Renal cortex interstitium (tissue), 15 donors: ENCODE measurements around the gene CCL2. TPM values are rescaled to one million over a fixed set of nuclear protein-coding genes. Genes with fewer than 3 reads are reported as not detected.
"Not testable (repeated sequence)": the region's sequence is repeated elsewhere in the genome, so short reads cannot be mapped to it uniquely, and the experiment has no call there.

ENCODE experiments used
- DNase-seq, 11 donors: peaks; one replicate each; pipeline ENCODE4 v3.0.0-alpha.2; 2013; ENCODE audit warnings: low read depth in 9 of 11, low spot score in 4 of 11; ENCODE audit errors: extremely low read depth in 1 of 11
- long read RNA-seq, 16 experiments: transcript quantifications; one replicate each; lab custom pipeline, GENCODE V29; 2026
- polyA plus RNA-seq, 3 donors: library from polyadenylated mRNA; unstranded; fragments of 120-200 nt; gene quantifications; one replicate each; pipeline ENCODE4 v1.2.1, GENCODE V29; 2013; ENCODE audit not compliant: insufficient read length in 3 of 3

CCL2 gene
- polyA plus RNA-seq: 10 to 100 TPM; 15.6 to 18.5 (median 16.4) TPM
- long read RNA-seq, donor 1, transcript CCL2-201 (3 exons, 741 nt): major isoform, 5 of 9 reads
- long read RNA-seq, donor 1, partial matches to known transcripts: 0 of 9 reads
- long read RNA-seq, donor 1, other reads (novel, unspliced or antisense): 0 of 9 reads
- long read RNA-seq, donor 2, transcript CCL2-201 (3 exons, 741 nt): major isoform, 7 of 11 reads
- long read RNA-seq, donor 2, partial matches to known transcripts: 0 of 11 reads
- long read RNA-seq, donor 2, other reads (novel, unspliced or antisense): 0 of 11 reads
- long read RNA-seq, donor 3, transcript CCL2-201 (3 exons, 741 nt): major isoform, 10 of 12 reads
- long read RNA-seq, donor 3, partial matches to known transcripts: 0 of 12 reads
- long read RNA-seq, donor 3, other reads (novel, unspliced or antisense): 0 of 12 reads
- long read RNA-seq, donor 4, transcript CCL2-201 (3 exons, 741 nt): major isoform, 5 of 7 reads
- long read RNA-seq, donor 4, partial matches to known transcripts: 0 of 7 reads
- long read RNA-seq, donor 4, other reads (novel, unspliced or antisense): 0 of 7 reads
- long read RNA-seq, donor 5: 0 reads
- long read RNA-seq, donor 6, partial matches to known transcripts: 0 of 5 reads
- long read RNA-seq, donor 6, other reads (novel, unspliced or antisense): 0 of 5 reads
- long read RNA-seq, donor 7, transcript CCL2-201 (3 exons, 741 nt): major isoform, 15 of 24 reads
- long read RNA-seq, donor 7, transcript CCL2-203 (1 exons, 996 nt): minor isoform, 6 of 24 reads
- long read RNA-seq, donor 7, partial matches to known transcripts: 0 of 24 reads
- long read RNA-seq, donor 7, other reads (novel, unspliced or antisense): 0 of 24 reads
- long read RNA-seq, donor 8: 0 reads
- long read RNA-seq, donor 9, transcript CCL2-201 (3 exons, 741 nt): minor isoform, 5 of 12 reads
- long read RNA-seq, donor 9, transcript CCL2-203 (1 exons, 996 nt): major isoform, 6 of 12 reads
- long read RNA-seq, donor 9, partial matches to known transcripts: 0 of 12 reads
- long read RNA-seq, donor 9, other reads (novel, unspliced or antisense): 0 of 12 reads
- long read RNA-seq, donor 10, transcript CCL2-203 (1 exons, 996 nt): minor isoform, 5 of 17 reads
- long read RNA-seq, donor 10, transcript CCL2-201 (3 exons, 741 nt): major isoform, 11 of 17 reads
- long read RNA-seq, donor 10, partial matches to known transcripts: 0 of 17 reads
- long read RNA-seq, donor 10, other reads (novel, unspliced or antisense): 0 of 17 reads
- long read RNA-seq, donor 11, partial matches to known transcripts: 0 of 8 reads
- long read RNA-seq, donor 11, other reads (novel, unspliced or antisense): 0 of 8 reads
- long read RNA-seq, donor 12, partial matches to known transcripts: 0 of 4 reads
- long read RNA-seq, donor 12, other reads (novel, unspliced or antisense): 0 of 4 reads
- long read RNA-seq, donor 13: 0 reads
- long read RNA-seq, donor 14, transcript CCL2-201 (3 exons, 741 nt): major isoform, 12 of 22 reads
- long read RNA-seq, donor 14, transcript CCL2-203 (1 exons, 996 nt): minor isoform, 9 of 22 reads
- long read RNA-seq, donor 14, partial matches to known transcripts: 0 of 22 reads
- long read RNA-seq, donor 14, other reads (novel, unspliced or antisense): 0 of 22 reads
- long read RNA-seq, donor 15, partial matches to known transcripts: 0 of 6 reads
- long read RNA-seq, donor 15, other reads (novel, unspliced or antisense): 0 of 6 reads
- long read RNA-seq, donor 16, transcript CCL2-201 (3 exons, 741 nt): major isoform, 16 of 22 reads
- long read RNA-seq, donor 16, transcript CCL2-203 (1 exons, 996 nt): minor isoform, 6 of 22 reads
- long read RNA-seq, donor 16, partial matches to known transcripts: 0 of 22 reads
- long read RNA-seq, donor 16, other reads (novel, unspliced or antisense): 0 of 22 reads

DNA sequence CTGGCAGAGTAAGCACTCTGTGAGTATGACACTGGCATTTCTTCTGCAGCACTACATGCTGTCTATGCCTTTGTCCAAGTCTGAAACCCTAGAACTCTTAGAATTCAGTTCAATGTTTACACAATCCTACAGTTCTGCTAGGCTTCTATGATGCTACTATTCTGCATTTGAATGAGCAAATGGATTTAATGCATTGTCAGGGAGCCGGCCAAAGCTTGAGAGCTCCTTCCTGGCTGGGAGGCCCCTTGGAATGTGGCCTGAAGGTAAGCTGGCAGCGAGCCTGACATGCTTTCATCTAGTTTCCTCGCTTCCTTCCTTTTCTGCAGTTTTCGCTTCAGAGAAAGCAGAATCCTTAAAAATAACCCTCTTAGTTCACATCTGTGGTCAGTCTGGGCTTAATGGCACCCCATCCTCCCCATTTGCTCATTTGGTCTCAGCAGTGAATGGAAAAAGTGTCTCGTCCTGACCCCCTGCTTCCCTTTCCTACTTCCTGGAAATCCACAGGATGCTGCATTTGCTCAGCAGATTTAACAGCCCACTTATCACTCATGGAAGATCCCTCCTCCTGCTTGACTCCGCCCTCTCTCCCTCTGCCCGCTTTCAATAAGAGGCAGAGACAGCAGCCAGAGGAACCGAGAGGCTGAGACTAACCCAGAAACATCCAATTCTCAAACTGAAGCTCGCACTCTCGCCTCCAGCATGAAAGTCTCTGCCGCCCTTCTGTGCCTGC lies at the start of gene CCL2:
TSS of gene CCL2 (plus strand) at position 635 of the 730 bp plus-strand sequence. CDS start at position 700, 65 bp downstream.
- peak in 9 of 11 donors; percentile 45 to 81 (median 56) for DNase-seq

DNA sequence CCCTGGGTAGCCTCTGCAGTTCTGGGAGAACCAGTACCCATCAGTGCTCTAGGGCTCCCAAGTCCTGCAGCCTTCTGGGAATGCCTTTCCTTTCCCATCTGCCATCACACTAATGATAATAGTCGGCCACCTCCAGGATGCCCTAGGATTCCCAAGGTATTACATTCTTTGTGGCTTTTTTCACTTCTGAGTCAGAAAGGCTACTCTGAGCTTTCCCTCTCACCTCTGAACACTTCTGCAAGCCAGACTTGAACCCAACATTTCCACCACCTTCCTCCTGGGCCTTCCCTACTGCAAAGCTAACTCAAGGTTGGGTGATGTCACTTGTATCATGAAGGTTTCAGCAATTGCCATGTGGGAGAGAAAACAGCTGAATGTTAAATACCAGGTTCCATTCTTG lies 49.7 kb upstream of the CCL2 start:
- DNase-seq: no peak

DNA sequence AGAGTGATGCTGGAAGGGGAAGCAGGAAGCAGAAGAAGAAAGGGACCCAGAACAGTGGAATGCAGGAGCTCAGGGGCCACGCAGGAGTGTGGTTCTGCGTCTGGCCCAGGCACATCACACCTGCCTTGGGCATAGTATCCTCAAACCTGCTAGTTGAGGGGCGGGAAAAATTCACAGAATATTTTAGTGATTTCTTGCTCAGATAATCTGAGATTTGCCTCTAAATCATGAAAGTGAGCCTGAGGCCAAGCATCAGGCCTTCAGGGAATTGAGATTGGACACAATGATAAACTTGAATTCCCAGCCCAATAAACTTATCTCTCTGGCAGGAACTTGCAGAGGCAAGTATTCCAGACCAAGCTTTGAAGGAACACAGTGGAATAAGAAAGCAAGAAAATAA lies 48.5 kb upstream of the CCL2 start:
- no peak for DNase-seq

DNA sequence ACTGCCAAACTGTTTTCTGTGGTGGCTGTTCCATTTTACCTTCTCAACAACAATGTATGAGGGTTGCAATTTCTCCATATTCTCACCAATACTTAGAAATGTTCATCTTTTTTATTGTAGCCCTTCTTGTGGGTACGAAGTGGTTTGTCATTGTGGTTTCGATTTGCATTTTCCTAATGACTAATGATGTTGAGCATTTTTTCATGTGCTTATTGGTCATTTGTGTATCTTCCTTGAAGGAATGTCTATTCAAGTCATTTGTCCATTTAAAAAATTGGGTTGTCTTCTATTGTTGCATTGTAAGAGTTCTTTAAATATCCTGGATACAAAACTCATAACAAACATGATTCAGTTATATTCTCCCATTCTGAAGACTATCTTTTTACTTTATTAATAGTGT lies 47.5 kb upstream of the CCL2 start:
- DNase-seq: no peak

DNA sequence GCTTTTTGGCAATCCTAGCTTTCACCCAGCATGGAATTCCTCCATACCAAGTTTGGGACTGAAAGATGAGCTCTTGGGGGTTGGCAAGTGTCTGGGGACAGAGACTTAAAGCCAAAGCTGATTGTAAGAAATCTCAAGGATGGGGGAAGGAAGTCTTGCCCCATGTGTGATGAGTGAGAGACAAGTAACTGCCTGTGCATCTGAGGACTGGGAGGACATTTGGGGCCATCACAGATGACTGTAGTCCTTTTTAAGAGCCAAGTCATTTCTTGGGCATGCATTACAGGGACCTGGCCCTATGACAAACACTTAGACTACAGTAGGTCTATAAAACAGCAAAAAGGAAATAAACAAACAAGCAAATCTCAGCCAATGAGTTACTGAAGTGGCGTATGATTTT lies 36.3 kb upstream of the CCL2 start:
- DNase-seq: no peak

DNA sequence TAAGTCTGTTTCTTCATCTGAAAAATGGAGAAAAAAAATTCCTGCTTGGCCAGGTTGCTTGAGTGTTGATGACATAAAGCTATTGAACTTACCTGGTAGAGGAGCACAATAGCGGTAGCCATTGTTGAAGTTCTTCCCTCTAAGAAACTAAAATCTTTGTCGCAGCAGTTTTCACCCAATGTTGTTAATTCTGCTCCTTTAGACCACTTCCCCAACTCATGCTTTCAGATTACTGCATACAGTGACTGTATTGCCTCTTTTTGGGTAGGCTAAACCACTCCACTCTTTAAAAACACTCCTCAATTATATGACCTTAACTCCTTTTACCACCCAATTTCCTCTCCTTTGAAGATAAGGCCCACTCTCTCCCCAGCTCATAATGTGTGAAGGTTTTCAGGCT lies 35.7 kb upstream of the CCL2 start:
- DNase-seq: no peak

DNA sequence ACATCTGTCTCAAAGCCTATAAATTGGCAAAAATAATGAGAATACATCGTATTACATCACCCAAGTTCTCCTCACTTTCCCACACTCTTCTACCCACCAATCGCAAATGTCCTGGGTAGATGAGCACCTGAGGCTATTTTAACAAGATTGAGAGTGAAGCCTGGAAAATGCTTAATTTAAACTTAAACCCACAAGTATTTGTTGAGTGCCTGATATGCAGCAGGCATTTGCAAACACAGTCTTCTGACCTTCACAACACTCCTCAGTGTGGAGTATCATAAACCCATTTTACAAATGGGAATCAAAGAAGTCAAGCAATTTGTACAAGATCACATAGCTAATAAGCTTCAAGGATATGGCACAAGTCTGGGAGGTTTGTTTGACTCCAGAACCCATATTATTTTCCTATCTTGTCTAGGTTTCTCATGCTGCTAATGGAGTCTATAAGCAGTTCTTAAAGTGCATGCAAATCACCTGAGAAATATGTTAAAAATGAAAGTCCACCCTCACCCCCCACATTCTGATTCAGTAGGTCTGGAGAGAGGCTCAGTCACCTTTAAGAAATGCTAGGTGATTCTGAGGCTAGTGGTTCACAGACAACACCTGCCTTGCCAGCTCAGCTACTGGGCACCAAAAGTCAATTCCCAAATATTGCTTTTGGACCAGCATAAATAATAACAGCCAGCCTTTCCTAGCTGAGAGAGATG lies 34.9 kb upstream of the CCL2 start:
- DNase-seq: no peak

DNA sequence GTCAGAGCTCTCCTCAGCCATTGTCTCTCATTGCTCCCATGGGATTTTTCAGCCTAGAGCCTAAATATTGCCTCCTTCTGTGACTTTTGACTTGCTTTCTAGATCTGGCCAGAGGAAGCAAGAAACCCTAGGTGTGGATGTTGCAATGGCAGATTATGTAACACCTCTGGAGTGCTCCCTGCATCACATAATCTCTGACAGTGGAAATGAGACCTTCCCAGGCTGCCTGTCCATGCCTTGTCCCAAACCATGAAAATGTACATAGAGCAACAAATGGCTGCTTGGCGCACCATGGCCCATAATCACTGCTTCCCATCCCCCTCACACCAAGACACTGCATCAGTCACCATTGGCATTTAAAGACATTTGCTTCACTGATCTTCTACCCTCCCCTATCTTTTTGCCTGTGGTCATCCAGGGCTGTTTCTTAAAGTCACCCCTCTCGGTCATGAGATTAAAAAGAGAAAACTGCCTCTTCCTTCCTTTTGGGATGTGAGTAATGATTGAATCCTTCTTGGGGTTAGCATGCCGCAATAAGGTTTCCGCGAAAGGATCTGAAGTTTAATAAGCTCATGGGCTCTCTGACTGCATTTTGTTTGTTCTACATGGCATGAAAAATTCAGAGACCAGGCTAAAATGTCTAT lies 34.2 kb upstream of the CCL2 start:
- DNase-seq: no peak

DNA sequence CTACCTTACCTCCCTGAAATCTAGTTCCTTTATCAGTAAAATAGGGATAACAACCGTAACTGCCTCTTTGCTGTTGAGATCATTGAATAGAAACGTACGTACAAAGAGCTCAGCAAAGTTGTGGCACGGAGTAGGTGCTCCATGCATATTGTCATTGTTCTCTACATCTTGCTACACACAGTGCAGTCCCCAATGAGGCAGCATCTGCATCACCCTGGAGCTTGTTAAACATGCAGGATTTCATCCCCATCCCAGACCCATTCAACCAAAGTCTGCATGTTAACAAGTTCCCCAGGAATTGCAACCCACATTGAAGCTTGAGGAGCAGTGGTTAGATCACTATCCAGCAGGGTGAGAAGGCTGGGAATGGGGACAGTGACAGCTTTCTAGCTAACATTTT lies 33.7 kb upstream of the CCL2 start:
- DNase-seq: no peak

DNA sequence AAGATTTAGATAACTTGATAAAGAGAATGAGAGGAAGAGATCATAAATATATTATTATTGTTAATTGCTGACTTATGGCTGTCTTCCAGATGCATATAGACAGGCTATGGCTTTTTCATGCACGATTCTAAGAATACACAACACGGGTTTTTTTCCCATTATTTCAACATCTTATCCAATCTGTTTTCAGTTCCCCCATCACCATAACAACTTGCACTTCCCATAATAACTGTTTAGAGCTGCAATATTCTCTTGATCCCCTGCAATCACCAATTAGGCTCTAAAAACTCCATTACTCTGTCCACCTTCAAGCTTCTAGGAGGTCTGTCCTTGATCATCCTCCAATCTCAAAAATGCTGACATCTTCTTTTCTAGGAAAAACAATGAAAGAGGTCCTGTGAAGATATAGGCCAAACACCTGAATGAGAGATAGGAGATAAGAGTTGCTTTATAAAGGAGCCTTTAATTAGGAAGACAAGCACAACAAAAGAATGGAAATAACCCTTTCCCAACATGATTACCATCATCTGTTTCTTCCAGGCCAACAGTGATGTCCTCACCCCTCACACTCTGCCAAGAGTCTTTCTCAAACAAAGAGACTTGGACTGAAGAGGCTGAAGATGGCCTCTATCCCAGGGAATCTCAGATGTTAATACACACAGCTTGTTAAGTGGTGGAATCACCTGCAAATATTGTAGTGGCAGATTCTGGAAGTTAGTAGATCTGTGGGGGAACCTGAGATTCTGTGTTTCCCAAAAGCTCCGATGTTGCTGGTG lies 32.2 kb upstream of the CCL2 start:
- DNase-seq: no peak

DNA sequence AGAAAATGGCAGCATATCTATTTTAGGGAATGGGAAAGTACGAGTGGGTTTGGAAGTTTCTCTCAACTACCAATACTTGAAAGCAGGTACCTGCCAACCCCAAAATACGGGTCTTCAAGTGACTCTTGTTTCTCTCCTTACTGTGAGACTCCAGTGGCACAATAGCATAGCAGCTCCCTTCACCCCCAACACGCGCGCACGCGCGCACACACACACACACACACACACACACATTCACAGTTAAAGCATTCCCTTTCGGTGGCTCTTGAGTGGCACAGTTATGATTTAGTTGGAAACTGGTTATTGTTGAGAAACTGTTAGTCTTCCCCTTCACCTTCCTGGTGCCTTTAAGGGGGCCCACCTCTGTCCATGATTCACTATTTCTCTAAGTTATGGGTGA lies 30.0 kb upstream of the CCL2 start:
- DNase-seq: no peak

DNA sequence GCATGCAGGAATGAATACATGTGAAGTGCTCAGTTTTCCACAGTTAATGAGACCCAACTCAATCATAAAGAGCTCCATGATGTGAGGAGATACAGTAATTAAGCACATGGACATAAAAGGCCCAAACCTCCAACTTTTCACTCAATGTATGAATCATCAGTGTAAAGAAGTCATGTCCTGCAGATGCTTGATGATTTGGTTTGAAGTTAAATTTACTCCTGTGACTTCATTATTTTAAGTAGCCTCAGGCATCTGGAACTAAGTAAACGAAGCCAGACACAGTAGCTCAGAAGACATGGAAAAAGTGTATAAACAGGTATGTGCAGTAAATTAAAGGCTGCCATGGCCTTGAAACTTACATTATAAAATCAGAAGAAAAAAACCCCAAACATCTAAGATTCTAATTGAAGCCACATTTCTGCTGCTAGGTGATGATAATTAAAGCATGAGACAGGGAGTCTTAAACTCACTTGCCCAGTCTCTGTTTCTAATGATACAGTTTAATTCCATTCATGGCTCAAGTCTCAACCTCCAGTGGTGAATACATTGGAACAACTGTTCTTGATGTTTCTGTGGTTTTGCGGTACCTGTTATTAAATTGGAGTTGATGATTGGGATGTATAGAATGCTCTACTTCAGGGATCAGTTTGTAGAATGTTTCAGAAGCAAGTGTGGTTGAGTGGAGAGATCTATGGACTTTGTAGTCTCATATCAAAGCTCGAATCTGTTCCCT lies 28.9 kb upstream of the CCL2 start:
- no peak for DNase-seq

DNA sequence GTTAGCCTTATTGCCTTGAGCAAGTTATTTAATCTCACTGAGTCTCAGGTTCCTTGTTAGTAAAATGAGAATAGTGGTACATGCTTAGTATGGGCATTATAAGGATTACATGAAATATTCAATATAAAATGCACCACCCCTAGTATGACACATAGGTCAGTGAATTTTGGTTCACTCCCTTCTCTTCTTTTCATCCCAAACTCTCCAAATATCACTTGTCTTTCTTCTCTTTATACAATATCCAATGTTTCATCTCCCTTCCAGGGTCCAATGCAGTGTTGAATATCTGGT lies 28.4 kb upstream of the CCL2 start:
- no peak for DNase-seq

DNA sequence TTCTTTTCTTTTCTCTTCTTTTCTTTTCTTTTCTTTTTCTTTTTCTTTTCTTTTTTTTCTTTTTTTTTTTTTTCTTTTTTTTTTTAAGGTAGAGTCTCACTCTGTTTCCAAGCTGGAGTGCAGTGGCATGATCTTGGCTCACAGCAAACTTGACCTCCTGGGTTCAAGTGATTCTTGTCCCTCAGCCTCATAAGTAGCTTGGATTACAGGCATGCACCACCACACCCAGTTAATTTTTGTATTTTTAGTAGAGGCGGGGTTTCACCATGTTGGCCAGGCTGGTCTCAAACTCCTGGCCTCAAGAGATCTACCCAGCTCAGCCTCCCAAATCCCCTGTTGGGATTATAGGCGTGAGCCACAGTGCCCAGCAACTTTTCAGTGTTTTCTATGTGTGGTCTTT lies 27.8 kb upstream of the CCL2 start:
- not testable (repeated sequence) for DNase-seq

DNA sequence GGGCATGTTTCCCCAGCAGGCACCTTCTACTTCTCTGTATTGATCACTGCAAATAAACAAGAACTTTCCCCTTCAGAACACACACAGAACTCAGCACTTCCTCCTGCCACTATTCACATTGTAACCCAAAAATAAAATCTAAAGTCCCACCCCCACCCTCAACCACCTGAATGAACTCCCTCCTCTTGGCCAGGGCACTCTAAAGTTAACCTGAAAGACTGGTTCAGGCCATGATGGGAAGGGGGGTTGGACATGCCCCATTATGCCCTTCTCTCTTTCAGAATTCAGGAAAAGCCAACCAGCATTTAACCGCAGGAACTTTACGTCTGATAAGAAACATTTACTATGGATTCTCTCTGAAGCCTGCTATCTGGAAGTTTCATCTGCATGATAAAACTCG lies 27.4 kb upstream of the CCL2 start:
- DNase-seq: no peak
